Mesothelial cell of epicardium (in vitro differentiated cells): ENCODE measurements around the gene MUCL3. TPM values are rescaled to one million over a fixed set of nuclear protein-coding genes. Genes with fewer than 3 reads are reported as not detected.
"Not testable (repeated sequence)": the region's sequence is repeated elsewhere in the genome, so short reads cannot be mapped to it uniquely, and the experiment has no call there.

ENCODE experiments used
- DNase-seq, 2 experiments: peaks; one replicate each; pipeline ENCODE4 v3.0.0; 2021; ENCODE audit warnings: low spot score in 2 of 2; ENCODE audit not compliant: unreplicated experiment in 2 of 2
- H3K27ac Mint-ChIP-seq: 2 replicates; pipeline ENCODE4 v1.8.0; 2021; ENCODE audit warnings: mixed read lengths
- H3K27me3 Mint-ChIP-seq: 2 replicates; pipeline ENCODE4 v1.8.0; 2021; ENCODE audit warnings: low read depth, mixed read lengths
- H3K36me3 Mint-ChIP-seq: 2 replicates; pipeline ENCODE4 v1.8.0; 2021; ENCODE audit warnings: mixed read lengths
- H3K4me1 Mint-ChIP-seq: 2 replicates; pipeline ENCODE4 v1.8.0; 2021; ENCODE audit warnings: mixed read lengths
- H3K4me3 Mint-ChIP-seq: 2 replicates; pipeline ENCODE4 v1.8.0; 2021; ENCODE audit warnings: mild to moderate bottlenecking, moderate library complexity, mixed read lengths
- H3K9me3 Mint-ChIP-seq: 2 replicates; pipeline ENCODE4 v1.8.0; 2021; ENCODE audit warnings: mixed read lengths
- CTCF ChIP-seq: fragments of 200-600 bp; sonication (generic); IDR thresholded peaks from one replicate; pipeline ENCODE4 v1.5.0; 2021; ENCODE audit warnings: antibody characterized with exemption; ENCODE audit not compliant: unreplicated experiment
- total RNA-seq: library from RNA; stranded (reverse); gene quantifications from 3 replicates; pipeline ENCODE4 v1.2.1, GENCODE V29; 2021

Gene MUCL3
- total RNA-seq, 1 donor from 2014 or later, result not detected

- DNase-seq, result no peak
- H3K4me3 Mint-ChIP-seq, result no peak overlapping the region
- no peaks in the 10 kb centered on the region for H3K9me3 Mint-ChIP-seq
- H3K27ac Mint-ChIP-seq, result no peak overlapping the region
- TF ChIP-seq CTCF, result no peak
- no peaks in the 10 kb centered on the region for H3K27me3 Mint-ChIP-seq
- H3K36me3 Mint-ChIP-seq, result peaks cover 30% of the 10 kb centered on the region
- no peaks in the 10 kb centered on the region for H3K4me1 Mint-ChIP-seq
Observed at GRCh38 chr6:30898750-30899360, 41.9 kb upstream of the MUCL3 start.

GRCh38 chr6:30900863-30901417 is 39.8 kb upstream of the MUCL3 start:
- Mint-ChIP-seq H3K27ac (no peak overlapping the region), H3K9me3 (no peaks in the 10 kb centered on the region), H3K36me3 (peaks cover 18% of the 10 kb centered on the region), H3K4me1 (no peaks in the 10 kb centered on the region), H3K27me3 (no peaks in the 10 kb centered on the region), H3K4me3 (no peak overlapping the region)
- no peak for DNase-seq
- TF ChIP-seq CTCF, result no peak

GRCh38 chr6:30901436-30901835 is 39.3 kb upstream of the MUCL3 start:
- H3K27me3 Mint-ChIP-seq, result no peaks in the 10 kb centered on the region
- peaks cover 16% of the 10 kb centered on the region for H3K36me3 Mint-ChIP-seq
- H3K9me3 Mint-ChIP-seq, result no peaks in the 10 kb centered on the region
- H3K4me1 Mint-ChIP-seq, result no peaks in the 10 kb centered on the region
- DNase-seq, result no peak
- H3K27ac Mint-ChIP-seq, result no peak overlapping the region
- no peak overlapping the region for H3K4me3 Mint-ChIP-seq
- TF ChIP-seq CTCF, result no peak

GRCh38 chr6:30902196-30902595 is 38.6 kb upstream of the MUCL3 start:
- not testable (repeated sequence) for H3K27me3 Mint-ChIP-seq

GRCh38 chr6:30902709-30903108 is 38.1 kb upstream of the MUCL3 start:
- H3K27ac Mint-ChIP-seq, result no peak overlapping the region
- H3K9me3 Mint-ChIP-seq, result no peaks in the 10 kb centered on the region
- no peak overlapping the region for H3K4me3 Mint-ChIP-seq
- peaks cover 12% of the 10 kb centered on the region for H3K36me3 Mint-ChIP-seq
- no peaks in the 10 kb centered on the region for H3K27me3 Mint-ChIP-seq
- no peak for DNase-seq
- TF ChIP-seq CTCF, result no peak
- no peaks in the 10 kb centered on the region for H3K4me1 Mint-ChIP-seq

More at GRCh38 chr6:30902196-30902595, 38.6 kb upstream of the MUCL3 start:
- not testable (repeated sequence) for H3K9me3 Mint-ChIP-seq, H3K27ac Mint-ChIP-seq, DNase-seq, H3K4me3 Mint-ChIP-seq, H3K4me1 Mint-ChIP-seq
- peaks cover 12% of the 10 kb centered on the region for H3K36me3 Mint-ChIP-seq

- Mint-ChIP-seq H3K9me3 (no peaks in the 10 kb centered on the region), H3K36me3 (peaks cover 12% of the 10 kb centered on the region), H3K4me3 (no peak overlapping the region), H3K27me3 (no peaks in the 10 kb centered on the region), H3K4me1 (peaks cover under 1% of the 10 kb centered on the region), H3K27ac (no peak overlapping the region)
- DNase-seq, result no peak
- no peak for TF ChIP-seq CTCF
Observed at GRCh38 chr6:30903236-30903635, 37.5 kb upstream of the MUCL3 start.

GRCh38 chr6:30907290-30907757 is 33.4 kb upstream of the MUCL3 start:
- Mint-ChIP-seq H3K4me3 (peak overlapping the region; percentile 96), H3K36me3 (peaks cover 11% of the 10 kb centered on the region), H3K4me1 (peaks cover 11% of the 10 kb centered on the region)
- H3K27me3 Mint-ChIP-seq, H3K9me3 Mint-ChIP-seq, DNase-seq, H3K27ac Mint-ChIP-seq: not testable (repeated sequence)
